DOHH2 (cell line): ENCODE results near the gene SLC12A8.

Experiments
- H3F3A ChIP-seq: fragments of 200-600 bp; sonication (generic), shearing (Covaris generic); 2 replicates; pipeline ENCODE4 v1.6.0; 2016; ENCODE audit warnings: antibody characterized with exemption, mild to moderate bottlenecking; ENCODE audit not compliant: control insufficient read depth, insufficient read depth
- H3K27ac ChIP-seq: fragments of 200-600 bp; sonication (generic); 2 replicates; pipeline ENCODE4 v1.5.1; 2014; ENCODE audit warnings: low read depth, mild to moderate bottlenecking, low read length, moderate library complexity
- H3K27me3 ChIP-seq: fragments of 200-600 bp; sonication (generic); 2 replicates; pipeline ENCODE4 v1.6.1; 2014; ENCODE audit warnings: mild to moderate bottlenecking, low read length, mixed read lengths; ENCODE audit not compliant: control insufficient read depth
- H3K36me3 ChIP-seq: fragments of 200-600 bp; sonication (generic); 2 replicates; pipeline ENCODE4 v1.6.1; 2014; ENCODE audit warnings: mild to moderate bottlenecking, low read length, moderate library complexity, mixed read lengths; ENCODE audit not compliant: control insufficient read depth
- H3K4me1 ChIP-seq: fragments of 200-600 bp; sonication (generic); 2 replicates; pipeline ENCODE4 v1.6.1; 2014; ENCODE audit warnings: mild to moderate bottlenecking, low read length, mixed read lengths; ENCODE audit not compliant: control insufficient read depth
- H3K4me2 ChIP-seq: fragments of 200-600 bp; sonication (generic); 2 replicates; pipeline ENCODE4 v1.6.0; 2014; ENCODE audit warnings: mild to moderate bottlenecking, low read length, moderate library complexity
- H3K4me3 ChIP-seq: fragments of 200-600 bp; sonication (generic); 2 replicates; pipeline ENCODE4 v1.5.1; 2014; ENCODE audit warnings: mild to moderate bottlenecking, low read length, mixed read lengths
- H3K79me2 ChIP-seq: fragments of 200-600 bp; sonication (generic); 2 replicates; pipeline ENCODE4 v1.6.1; 2014; ENCODE audit warnings: mild to moderate bottlenecking, low read length, mixed read lengths; ENCODE audit not compliant: control insufficient read depth
- H3K9me2 ChIP-seq: fragments of 200-600 bp; sonication (generic); replicated peaks from 2 replicates; pipeline ENCODE4 v1.6.1; 2014; ENCODE audit warnings: mild to moderate bottlenecking, low read length, mixed read lengths; ENCODE audit not compliant: control insufficient read depth
- H3K9me3 ChIP-seq: fragments of 200-600 bp; sonication (generic); 2 replicates; pipeline ENCODE4 v1.6.1; 2014; ENCODE audit warnings: antibody characterized with exemption, low read length, mixed read lengths; ENCODE audit not compliant: control insufficient read depth, insufficient read depth
- H4K20me1 ChIP-seq: fragments of 200-600 bp; sonication (generic); 2 replicates; pipeline ENCODE4 v1.6.0; 2014; ENCODE audit warnings: low read depth, mild to moderate bottlenecking, antibody characterized with exemption, low read length, moderate library complexity; ENCODE audit not compliant: control insufficient read depth, insufficient read depth
- CTCF ChIP-seq: fragments of 200-600 bp; sonication (generic); IDR thresholded peaks from one replicate; pipeline ENCODE4 v1.5.1; 2014; ENCODE audit warnings: antibody characterized with exemption, mild to moderate bottlenecking, low read depth, low read length; ENCODE audit not compliant: poor library complexity, severe bottlenecking
- EZH2phosphoT487 ChIP-seq: fragments of 200-600 bp; sonication (generic); IDR thresholded peaks from 2 replicates; pipeline ENCODE4 v1.6.1; 2017; ENCODE audit warnings: borderline replicate concordance, mild to moderate bottlenecking, antibody characterized with exemption, low read length, moderate library complexity, mixed read lengths

Gene SLC12A8

GRCh38 chr3:125191730-125192129, 20.8 kb downstream of the SLC12A8 start:
- Histone ChIP-seq H4K20me1 (no peaks in the 10 kb centered on the region), H3K9me2 (no peaks in the 10 kb centered on the region), H3F3A (no peaks in the 10 kb centered on the region), H3K36me3 (no peaks in the 10 kb centered on the region), H3K9me3 (no peaks in the 10 kb centered on the region), H3K27ac (no peak overlapping the region), H3K4me1 (0 out of 2 replicates have a peak, but pooled peaks cover 3% of the 10 kb centered on the region), H3K4me3 (no peak overlapping the region), H3K27me3 (peaks cover 16% of the 10 kb centered on the region), H3K79me2 (no peaks in the 10 kb centered on the region), H3K4me2 (no peak overlapping the region)
- TF ChIP-seq CTCF (no peak), EZH2phosphoT487 (no peak)

GRCh38 chr3:125191256-125191655, 21.3 kb downstream of the SLC12A8 start:
- Histone ChIP-seq H3K27me3 (peaks cover 20% of the 10 kb centered on the region), H3K9me3 (no peaks in the 10 kb centered on the region), H3K27ac (no peak overlapping the region), H3K79me2 (no peaks in the 10 kb centered on the region), H3K36me3 (no peaks in the 10 kb centered on the region), H3K4me1 (0 out of 2 replicates have a peak, but pooled peaks cover 3% of the 10 kb centered on the region), H4K20me1 (no peaks in the 10 kb centered on the region), H3F3A (no peaks in the 10 kb centered on the region), H3K4me3 (no peak overlapping the region), H3K4me2 (no peak overlapping the region), H3K9me2 (no peaks in the 10 kb centered on the region)
- TF ChIP-seq EZH2phosphoT487 (no peak), CTCF (no peak)

DNA sequence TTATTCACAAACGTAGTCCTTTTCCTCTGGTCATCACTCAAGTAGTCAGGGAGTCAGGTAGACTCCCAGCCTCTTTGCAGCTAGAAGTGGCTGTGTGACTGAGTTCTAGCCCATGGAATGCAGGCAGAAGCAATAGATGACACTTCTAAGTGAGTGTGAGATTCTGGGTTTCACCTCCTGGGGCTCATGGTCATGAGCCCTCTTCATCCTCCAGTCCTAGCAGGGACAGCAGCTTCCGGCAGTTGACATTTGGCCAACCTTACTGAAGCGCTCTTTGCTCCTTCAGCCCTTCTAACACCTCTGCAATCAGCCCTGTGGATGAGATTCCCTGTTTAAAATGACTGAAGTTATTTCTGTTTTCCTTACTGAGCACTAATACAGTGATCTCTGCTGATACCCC, 21.8 kb downstream of the SLC12A8 start:
- Histone ChIP-seq H3K79me2 (no peaks in the 10 kb centered on the region), H3K4me3 (no peak overlapping the region), H4K20me1 (no peaks in the 10 kb centered on the region), H3K9me3 (no peaks in the 10 kb centered on the region), H3K27ac (no peak overlapping the region), H3F3A (no peaks in the 10 kb centered on the region), H3K4me1 (0 out of 2 replicates have a peak, but pooled peaks cover 3% of the 10 kb centered on the region), H3K36me3 (no peaks in the 10 kb centered on the region), H3K9me2 (no peaks in the 10 kb centered on the region), H3K4me2 (no peak overlapping the region), H3K27me3 (peaks cover 20% of the 10 kb centered on the region)
- TF ChIP-seq CTCF (no peak), EZH2phosphoT487 (no peak)
